A549 (cell line): ENCODE results near the gene KRT13. TPM values are rescaled to one million over a fixed set of nuclear protein-coding genes. Genes with fewer than 3 reads are reported as not detected.

Source experiments
- ATAC-seq, 2 experiments: fragments of 200-7000 bp in 1 of 2; fragments of >200 bp in 1 of 2; cut with Nextera tagmentation in 1 of 2; cut with Tn5 transposase in 1 of 2; 3 replicates each; pipeline versions ENCODE4 v1.8.0 to v1.9.1; 2018 to 2020; ENCODE audit warnings: mild to moderate bottlenecking in 1 of 2, moderate library complexity in 1 of 2
- CTCF ChIA-PET: fragments of 300-600 bp; sonication (Branson Sonifier 250); formaldehyde crosslinking; extraction: SDS; loops from one replicate; lab custom pipeline; 2021; ENCODE audit warnings: antibody characterized with exemption, inconsistent platforms; lab: Yijun Ruan, JAX
- POLR2A ChIA-PET: fragments of 350-600 bp; formaldehyde crosslinking; extraction: SDS; loops from one replicate; lab custom pipeline; 2021; ENCODE audit warnings: antibody characterized with exemption, inconsistent platforms; lab: Yijun Ruan, JAX
- DNase-seq, 2 experiments: peaks; one replicate each; pipeline versions ENCODE4 v3.0.0 to v3.0.0-alpha.2; 2011 to 2016; ENCODE audit warnings: low read depth in 1 of 2, low spot score in 1 of 2
- FAIRE-seq: peaks from 2 replicates; lab custom pipeline; 2011; peaks lifted over from hg19 to GRCh38; lab: Jason Lieb, UNC
- H3K27ac ChIP-seq, 2 experiments: fragments of >200 bp; sonication (Bioruptor Twin); formaldehyde crosslinking; 3 replicates each; pipeline ENCODE4 v1.5.1; 2016 to 2017
- H3K4me1 ChIP-seq: fragments of >200 bp; sonication (Bioruptor Twin); formaldehyde crosslinking; 3 replicates; pipeline ENCODE4 v1.6.1; 2016
- H3K4me2 ChIP-seq: fragments of >200 bp; sonication (Bioruptor Twin); formaldehyde crosslinking; 3 replicates; pipeline ENCODE4 v1.6.1; 2016
- H3K4me3 ChIP-seq: fragments of >200 bp; sonication (Bioruptor Twin); formaldehyde crosslinking; 3 replicates; pipeline ENCODE4 v1.5.1; 2016
- H3K9me3 ChIP-seq: fragments of >200 bp; sonication (Bioruptor Twin); formaldehyde crosslinking; 3 replicates; pipeline ENCODE4 v1.6.1; 2016
- CHD2 ChIP-seq: fragments of 150-350 bp; IDR thresholded peaks from 2 replicates; pipeline ENCODE4 v1.6.1; 2014; ENCODE audit warnings: low read length; ENCODE audit not compliant: partially characterized antibody
- CHD4 ChIP-seq: fragments of 200-600 bp; sonication (generic); IDR thresholded peaks from 2 replicates; pipeline ENCODE4 v1.6.1; 2016; ENCODE audit warnings: antibody characterized with exemption, mild to moderate bottlenecking, borderline replicate concordance
- E2F6 ChIP-seq: IDR thresholded peaks from 2 replicates; pipeline ENCODE4 v1.6.1; 2012; ENCODE audit warnings: low read depth, borderline replicate concordance
- EHF ChIP-seq: fragments of 250-450 bp; sonication (Bioruptor Pico); IDR thresholded peaks from 2 replicates; pipeline ENCODE4 v1.5.0; 2020; ENCODE audit warnings: mild to moderate bottlenecking
- FOSL2 ChIP-seq, 2 experiments: fragments of 450-650 bp in 1 of 2; fragments of >200 bp in 1 of 2; sonication (Bioruptor Twin) in 1 of 2; formaldehyde crosslinking; IDR thresholded peaks; 2 replicates each; pipeline versions ENCODE4 v1.5.0 to v1.6.1; 2016 to 2020; ENCODE audit warnings: mild to moderate bottlenecking in 1 of 2, moderate library complexity in 1 of 2
- GATA3 ChIP-seq: IDR thresholded peaks from 2 replicates; pipeline ENCODE4 v1.6.1; 2012; ENCODE audit warnings: borderline replicate concordance
- HDAC2 ChIP-seq: fragments of 200-600 bp; sonication (generic); IDR thresholded peaks from 2 replicates; pipeline ENCODE4 v1.6.1; 2016
- HEYL ChIP-seq: fragments of 250-450 bp; sonication (Bioruptor Pico); IDR thresholded peaks from 2 replicates; pipeline ENCODE4 v1.8.0; 2021; ENCODE audit warnings: mild to moderate bottlenecking, moderate library complexity
- HMGXB4 ChIP-seq: fragments of 250-450 bp; sonication (Bioruptor Pico); IDR thresholded peaks from 2 replicates; pipeline ENCODE4 v1.5.0; 2021; ENCODE audit warnings: mild to moderate bottlenecking, moderate library complexity, borderline replicate concordance
- JUN ChIP-seq, 2 experiments: fragments of >200 bp; sonication (Bioruptor Twin); formaldehyde crosslinking; IDR thresholded peaks; 2 replicates in 1 of 2; 3 replicates in 1 of 2; pipeline ENCODE4 v1.6.1; 2016 to 2017
- JUNB ChIP-seq: fragments of >200 bp; sonication (Bioruptor Twin); formaldehyde crosslinking; IDR thresholded peaks from 2 replicates; pipeline ENCODE4 v1.6.1; 2016
- KDM1A ChIP-seq: fragments of 200-600 bp; sonication (generic); IDR thresholded peaks from 2 replicates; pipeline ENCODE4 v1.6.1; 2016; ENCODE audit warnings: low read depth, mild to moderate bottlenecking
- KDM5A ChIP-seq: fragments of 200-600 bp; sonication (generic); IDR thresholded peaks from 2 replicates; pipeline ENCODE4 v1.6.1; 2016; ENCODE audit warnings: antibody characterized with exemption, mild to moderate bottlenecking
- MAFK ChIP-seq: fragments of 450-650 bp; IDR thresholded peaks from 2 replicates; pipeline ENCODE4 v1.6.1; 2014; ENCODE audit not compliant: partially characterized antibody
- MAX ChIP-seq: IDR thresholded peaks from 2 replicates; pipeline ENCODE4 v1.6.1; 2012
- MYC ChIP-seq: IDR thresholded peaks from 2 replicates; pipeline ENCODE4 v1.6.1; 2012; ENCODE audit warnings: mild to moderate bottlenecking, inconsistent platforms, low read length, improper control_type of control experiment, borderline replicate concordance
- NPAS2 ChIP-seq: fragments of 250-450 bp; sonication (Bioruptor Pico); IDR thresholded peaks from 2 replicates; pipeline ENCODE4 v1.8.0; 2022; ENCODE audit warnings: mild to moderate bottlenecking, moderate library complexity, borderline replicate concordance
- POLR2A ChIP-seq: IDR thresholded peaks from 2 replicates; pipeline ENCODE4 v1.6.1; 2012; ENCODE audit warnings: mild to moderate bottlenecking, low read length
- RAD21 ChIP-seq, 2 experiments: fragments of >200 bp in 1 of 2; sonication (Bioruptor Twin) in 1 of 2; formaldehyde crosslinking in 1 of 2; IDR thresholded peaks in 1 of 2; conservative IDR thresholded peaks in 1 of 2; 2 replicates in 1 of 2; 3 replicates in 1 of 2; pipeline ENCODE4 v1.6.1; 2012 to 2018; ENCODE audit warnings: inconsistent platforms in 1 of 2
- RCOR1 ChIP-seq: fragments of 150-350 bp; IDR thresholded peaks from 2 replicates; pipeline ENCODE4 v1.6.1; 2014; ENCODE audit warnings: antibody characterized with exemption, low read length, low read depth
- RNF2 ChIP-seq: fragments of 200-600 bp; sonication (generic); IDR thresholded peaks from 2 replicates; pipeline ENCODE4 v1.6.1; 2016; ENCODE audit warnings: low read depth, mild to moderate bottlenecking, antibody characterized with exemption, moderate library complexity, borderline replicate concordance
- SMC3 ChIP-seq: fragments of >200 bp; sonication (Bioruptor Twin); formaldehyde crosslinking; IDR thresholded peaks from 3 replicates; pipeline ENCODE4 v1.6.1; 2018; ENCODE audit warnings: inconsistent platforms
- USF2 ChIP-seq: fragments of 450-650 bp; IDR thresholded peaks from 2 replicates; pipeline ENCODE4 v1.6.1; 2014; ENCODE audit warnings: antibody characterized with exemption
- ZNF302 ChIP-seq: fragments of 250-450 bp; sonication (Bioruptor Pico); IDR thresholded peaks from 2 replicates; pipeline ENCODE4 v1.9.0; 2021; ENCODE audit warnings: inconsistent platforms, mild to moderate bottlenecking, moderate library complexity
- ZSCAN20 ChIP-seq: fragments of 250-450 bp; sonication (Bioruptor Pico); IDR thresholded peaks from 2 replicates; pipeline ENCODE4 v1.8.0; 2022; ENCODE audit warnings: mild to moderate bottlenecking, moderate library complexity
- WGBS: methylation state at CpG from one replicate; pipeline ENCODE4 v1.1.6; 2017; ENCODE audit errors: missing lambda C conversion rate; 5-methylcytosine and 5-hydroxymethylcytosine counted together
- polyA plus RNA-seq, 4 experiments: library from polyadenylated mRNA; depleted of rRNA in 3 of 4; stranded (reverse); fragments of >200 nt; fragmentation: RNase III in 1 of 4; extraction: RNeasy Plus Mini Kit Qiagen cat#74134 plus additional on column Dnase treatment in 1 of 4; gene quantifications; 2 replicates in 3 of 4; 3 replicates in 1 of 4; pipeline ENCODE4 v1.2.3, GENCODE V29; 2011 to 2017

The KRT13 gene
- polyA plus RNA-seq, 2 of the 4 experiments (the other 2 are of a cell fraction) = 0.06 TPM; not detected in 1

GRCh38 chr17:41547921-41548843 is 42.8 kb upstream of the KRT13 start:
- ATAC-seq (peak; percentile 82 to 85), FAIRE-seq (peak; percentile 84), DNase-seq (peak; percentile 95 to 96)
- Histone ChIP-seq H3K9me3 (0 out of 3 replicates have a peak, but pooled peaks cover 7% of the 10 kb centered on the region), H3K4me2 (peak overlapping the region; percentile 82), H3K4me1 (peaks cover 40% of the 10 kb centered on the region), H3K4me3 (peak overlapping the region; percentile 33), H3K27ac (peak overlapping the region; percentile 89 to 96)
- ChIA-PET CTCF (interaction anchor here (0.6 to 15.8 kb wide), 173 partner anchors 10 to 933 kb away, joined by 3 to 533 read pairs (median 6); partner anchors contain the start of genes KRT10, KRT12, KRT13 and KRT14), POLR2A (interaction anchor here (0.7 to 2.4 kb wide), 15 partner anchors 18 to 928 kb away, joined by 3 to 21 read pairs (median 5); no protein-coding TSS in a partner anchor)
- TF ChIP-seq FOSL2 (IDR thresholded peaks at IDR 0.05) (peak; percentile 79), FOSL2 (CRISPR knock-in tag; IDR thresholded peaks at IDR 0.05) (peak; percentile 96), MAFK (peak; percentile 14), CHD4 (peak; percentile 35; the same call in 1 of the 2 replicates), MYC (peak; percentile 25), HMGXB4 (CRISPR knock-in tag) (no peak), JUN (IDR thresholded peaks at IDR 0.05) (peak; percentile 72 to 77; a peak in 4 of 5 replicates), KDM1A (peak; percentile 95), ZNF302 (CRISPR knock-in tag) (0 out of 2 replicates have a peak, but pooled peaks have one; percentile 60), POLR2A (no peak; the same call in 1 of the 2 replicates), JUNB (peak; percentile 76), SMC3 (peak; percentile 42), E2F6 (peak; percentile 73; the same call in 1 of the 2 replicates), GATA3 (peak; percentile 72), RAD21 (conservative IDR thresholded peaks at IDR 0.05 in 1 of 2, IDR thresholded peaks at IDR 0.05 in 1 of 2) (peak in 1 of 2 experiments; percentile 45; a peak in 1 of 5 replicates), RNF2 (no peak), ZSCAN20 (CRISPR knock-in tag) (peak; percentile 57), CHD2 (no peak), NPAS2 (CRISPR knock-in tag) (0 out of 2 replicates have a peak, but pooled peaks have one; percentile 36), KDM5A (no peak), HEYL (CRISPR knock-in tag) (peak; percentile 76; the same call in 1 of the 2 replicates), RCOR1 (0 out of 2 replicates have a peak, but pooled peaks have one; percentile 17), MAX (peak; percentile 93), HDAC2 (peak; percentile 86; the same call in 1 of the 2 replicates), EHF (CRISPR knock-in tag) (peak; percentile 11; the same call in 1 of the 2 replicates), USF2 (peak; percentile 22; the same call in 1 of the 2 replicates)
- 17% methylated on average over 18 of the region's 23 CpGs for WGBS
